ENCODE measurements around the gene CLRN3.

CLRN3 gene

DNA sequence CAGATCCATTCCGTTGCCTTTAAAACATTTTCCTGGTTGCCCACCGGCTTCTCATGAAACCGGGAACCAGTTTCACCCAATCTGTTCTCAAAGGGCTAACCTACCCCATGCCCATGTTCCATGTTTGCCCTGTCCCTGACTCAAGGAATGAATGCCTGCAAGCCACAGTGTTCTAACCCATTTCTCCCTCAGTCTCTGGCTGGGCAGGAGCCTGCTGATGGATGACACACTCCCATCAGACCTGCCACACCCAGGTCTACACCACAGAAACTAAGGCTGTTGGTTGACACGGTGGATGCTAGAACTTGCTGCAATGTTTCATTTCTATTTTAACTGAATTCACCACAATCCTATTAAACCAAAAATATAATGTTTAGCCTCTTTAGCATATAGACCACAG is 15.6 kb downstream of the CLRN3 start:
- TF ChIP-seq, protein P1, sequence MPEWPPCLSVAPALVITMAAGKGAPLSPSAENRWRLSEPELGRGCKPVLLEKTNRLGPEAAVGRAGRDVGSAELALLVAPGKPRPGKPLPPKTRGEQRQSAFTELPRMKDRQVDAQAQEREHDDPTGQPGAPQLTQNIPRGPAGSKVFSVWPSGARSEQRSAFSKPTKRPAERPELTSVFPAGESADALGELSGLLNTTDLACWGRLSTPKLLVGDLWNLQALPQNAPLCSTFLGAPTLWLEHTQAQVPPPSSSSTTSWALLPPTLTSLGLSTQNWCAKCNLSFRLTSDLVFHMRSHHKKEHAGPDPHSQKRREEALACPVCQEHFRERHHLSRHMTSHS (tag by site-specific recombination; IDR thresholded peaks at IDR 0.05): no peak
- TF ChIP-seq ZNF626 (tag by site-specific recombination; IDR thresholded peaks at IDR 0.05) (no peak), ZNF585B (tag by site-specific recombination; IDR thresholded peaks at IDR 0.05) (no peak), BCL11A (tag by site-specific recombination; IDR thresholded peaks at IDR 0.05; ENCODE audit: low read depth) (no peak), HOXD13 (CRISPR knock-in tag; IDR thresholded peaks at IDR 0.05; ENCODE audit: borderline replicate concordance) (no peak), ZNF112 (tag by site-specific recombination; IDR thresholded peaks at IDR 0.05) (no peak), KLF1 (tag by site-specific recombination; IDR thresholded peaks at IDR 0.05) (no peak), ZNF223 (tag by site-specific recombination; IDR thresholded peaks at IDR 0.05) (no peak), WT1 (tag by site-specific recombination; IDR thresholded peaks at IDR 0.05) (no peak)
- TF ChIP-seq, protein P2, sequence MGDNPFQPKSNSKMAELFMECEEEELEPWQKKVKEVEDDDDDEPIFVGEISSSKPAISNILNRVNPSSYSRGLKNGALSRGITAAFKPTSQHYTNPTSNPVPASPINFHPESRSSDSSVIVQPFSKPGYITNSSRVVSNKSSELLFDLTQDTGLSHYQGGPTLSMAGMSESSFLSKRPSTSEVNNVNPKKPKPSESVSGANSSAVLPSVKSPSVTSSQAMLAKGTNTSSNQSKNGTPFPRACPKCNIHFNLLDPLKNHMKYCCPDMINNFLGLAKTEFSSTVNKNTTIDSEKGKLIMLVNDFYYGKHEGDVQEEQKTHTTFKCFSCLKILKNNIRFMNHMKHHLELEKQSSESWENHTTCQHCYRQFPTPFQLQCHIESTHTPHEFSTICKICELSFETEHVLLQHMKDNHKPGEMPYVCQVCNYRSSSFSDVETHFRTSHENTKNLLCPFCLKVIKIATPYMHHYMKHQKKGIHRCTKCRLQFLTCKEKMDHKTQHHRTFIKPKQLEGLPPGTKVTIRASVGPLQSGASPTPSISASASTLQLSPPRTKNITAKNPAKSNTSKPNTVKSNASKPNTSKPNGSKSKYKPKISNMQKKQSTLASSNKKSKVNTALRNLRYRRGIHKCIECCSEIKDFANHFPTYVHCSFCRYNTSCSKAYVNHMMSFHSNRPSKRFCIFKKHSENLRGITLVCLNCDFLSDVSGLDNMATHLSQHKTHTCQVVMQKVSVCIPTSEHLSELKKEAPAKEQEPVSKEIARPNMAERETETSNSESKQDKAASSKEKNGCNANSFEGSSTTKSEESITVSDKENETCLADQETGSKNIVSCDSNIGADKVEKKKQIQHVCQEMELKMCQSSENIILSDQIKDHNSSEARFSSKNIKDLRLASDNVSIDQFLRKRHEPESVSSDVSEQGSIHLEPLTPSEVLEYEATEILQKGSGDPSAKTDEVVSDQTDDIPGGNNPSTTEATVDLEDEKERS (tag by site-specific recombination; IDR thresholded peaks at IDR 0.05): no peak
- TF ChIP-seq, protein P3, sequence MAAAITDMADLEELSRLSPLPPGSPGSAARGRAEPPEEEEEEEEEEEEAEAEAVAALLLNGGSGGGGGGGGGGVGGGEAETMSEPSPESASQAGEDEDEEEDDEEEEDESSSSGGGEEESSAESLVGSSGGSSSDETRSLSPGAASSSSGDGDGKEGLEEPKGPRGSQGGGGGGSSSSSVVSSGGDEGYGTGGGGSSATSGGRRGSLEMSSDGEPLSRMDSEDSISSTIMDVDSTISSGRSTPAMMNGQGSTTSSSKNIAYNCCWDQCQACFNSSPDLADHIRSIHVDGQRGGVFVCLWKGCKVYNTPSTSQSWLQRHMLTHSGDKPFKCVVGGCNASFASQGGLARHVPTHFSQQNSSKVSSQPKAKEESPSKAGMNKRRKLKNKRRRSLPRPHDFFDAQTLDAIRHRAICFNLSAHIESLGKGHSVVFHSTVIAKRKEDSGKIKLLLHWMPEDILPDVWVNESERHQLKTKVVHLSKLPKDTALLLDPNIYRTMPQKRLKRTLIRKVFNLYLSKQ (tag by site-specific recombination; IDR thresholded peaks at IDR 0.05; ENCODE audit: borderline replicate concordance): no peak
- TF ChIP-seq, protein P4, sequence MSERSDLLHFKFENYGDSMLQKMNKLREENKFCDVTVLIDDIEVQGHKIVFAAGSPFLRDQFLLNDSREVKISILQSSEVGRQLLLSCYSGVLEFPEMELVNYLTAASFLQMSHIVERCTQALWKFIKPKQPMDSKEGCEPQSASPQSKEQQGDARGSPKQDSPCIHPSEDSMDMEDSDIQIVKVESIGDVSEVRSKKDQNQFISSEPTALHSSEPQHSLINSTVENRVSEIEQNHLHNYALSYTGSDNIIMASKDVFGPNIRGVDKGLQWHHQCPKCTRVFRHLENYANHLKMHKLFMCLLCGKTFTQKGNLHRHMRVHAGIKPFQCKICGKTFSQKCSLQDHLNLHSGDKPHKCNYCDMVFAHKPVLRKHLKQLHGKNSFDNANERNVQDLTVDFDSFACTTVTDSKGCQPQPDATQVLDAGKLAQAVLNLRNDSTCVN (tag by site-specific recombination; optimal IDR thresholded peaks at IDR 0.05): no peak
- TF ChIP-seq, protein P5, sequence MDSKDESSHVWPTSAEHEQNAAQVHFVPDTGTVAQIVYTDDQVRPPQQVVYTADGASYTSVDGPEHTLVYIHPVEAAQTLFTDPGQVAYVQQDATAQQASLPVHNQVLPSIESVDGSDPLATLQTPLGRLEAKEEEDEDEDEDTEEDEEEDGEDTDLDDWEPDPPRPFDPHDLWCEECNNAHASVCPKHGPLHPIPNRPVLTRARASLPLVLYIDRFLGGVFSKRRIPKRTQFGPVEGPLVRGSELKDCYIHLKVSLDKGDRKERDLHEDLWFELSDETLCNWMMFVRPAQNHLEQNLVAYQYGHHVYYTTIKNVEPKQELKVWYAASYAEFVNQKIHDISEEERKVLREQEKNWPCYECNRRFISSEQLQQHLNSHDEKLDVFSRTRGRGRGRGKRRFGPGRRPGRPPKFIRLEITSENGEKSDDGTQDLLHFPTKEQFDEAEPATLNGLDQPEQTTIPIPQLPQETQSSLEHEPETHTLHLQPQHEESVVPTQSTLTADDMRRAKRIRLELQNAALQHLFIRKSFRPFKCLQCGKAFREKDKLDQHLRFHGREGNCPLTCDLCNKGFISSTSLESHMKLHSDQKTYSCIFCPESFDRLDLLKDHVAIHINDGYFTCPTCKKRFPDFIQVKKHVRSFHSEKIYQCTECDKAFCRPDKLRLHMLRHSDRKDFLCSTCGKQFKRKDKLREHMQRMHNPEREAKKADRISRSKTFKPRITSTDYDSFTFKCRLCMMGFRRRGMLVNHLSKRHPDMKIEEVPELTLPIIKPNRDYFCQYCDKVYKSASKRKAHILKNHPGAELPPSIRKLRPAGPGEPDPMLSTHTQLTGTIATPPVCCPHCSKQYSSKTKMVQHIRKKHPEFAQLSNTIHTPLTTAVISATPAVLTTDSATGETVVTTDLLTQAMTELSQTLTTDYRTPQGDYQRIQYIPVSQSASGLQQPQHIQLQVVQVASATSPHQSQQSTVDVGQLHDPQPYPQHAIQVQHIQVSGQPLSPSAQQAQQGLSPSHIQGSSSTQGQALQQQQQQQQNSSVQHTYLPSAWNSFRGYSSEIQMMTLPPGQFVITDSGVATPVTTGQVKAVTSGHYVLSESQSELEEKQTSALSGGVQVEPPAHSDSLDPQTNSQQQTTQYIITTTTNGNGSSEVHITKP (tag by site-specific recombination; IDR thresholded peaks at IDR 0.05): no peak
- Histone ChIP-seq H3K4me1 (ENCODE audit: control insufficient read depth, insufficient read depth, low read length) (no peaks in the 10 kb centered on the region), H3K4me3 (ENCODE audit: low read depth, low read length) (no peak overlapping the region), H3K27ac (ENCODE audit: extremely low read depth, low read depth, low read length) (no peak overlapping the region), H3K9me3 (ENCODE audit: control insufficient read depth, insufficient read depth, low read depth, low read length) (no peaks in the 10 kb centered on the region), H3K36me3 (ENCODE audit: control insufficient read depth in 2 of 2, insufficient read depth in 1 of 2, low read length in 2 of 2) (no peaks in the 10 kb centered on the region)
- POLR2A ChIA-PET: no interaction called here
- CTCF ChIA-PET: interaction anchor here (1.6 kb wide), 1 partner anchor 24 kb away, joined by 4 read pairs; no protein-coding TSS in a partner anchor

DNA sequence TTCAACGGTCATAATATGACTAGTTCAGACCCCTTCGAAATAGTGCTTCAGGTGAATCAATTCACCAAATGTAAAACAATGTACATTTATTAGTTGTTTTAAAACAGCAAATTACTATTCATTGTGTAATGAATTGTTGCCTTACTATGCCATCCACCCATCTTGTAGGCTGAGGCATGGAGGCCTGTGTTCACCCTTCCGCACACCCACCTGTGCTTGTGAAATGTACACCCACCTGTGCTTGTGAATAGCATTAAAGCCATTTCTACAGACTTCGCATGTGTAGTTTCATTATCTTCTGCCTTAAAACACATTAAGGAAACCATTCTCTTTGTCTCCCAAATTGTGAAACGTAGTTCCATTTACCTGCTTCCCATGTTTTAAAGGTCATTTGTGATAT is 16.8 kb downstream of the CLRN3 start:
- H3K4me3 ChIP-seq (ENCODE audit: low read depth, low read length): no peak overlapping the region
- H3K4me1 ChIP-seq (ENCODE audit: control insufficient read depth, insufficient read depth, low read length): no peaks in the 10 kb centered on the region
- CTCF ChIA-PET: interaction anchor here (0.7 to 1.6 kb wide), 2 partner anchors 23 to 392 kb away, joined by 3 to 4 read pairs; no protein-coding TSS in a partner anchor
- no peaks in the 10 kb centered on the region for H3K9me3 ChIP-seq (ENCODE audit: control insufficient read depth, insufficient read depth, low read depth, low read length)
- TF ChIP-seq HOXD13 (CRISPR knock-in tag; IDR thresholded peaks at IDR 0.05; ENCODE audit: borderline replicate concordance) (no peak), ZNF747 (tag by site-specific recombination; IDR thresholded peaks at IDR 0.05) (no peak), ZNF391 (tag by site-specific recombination; IDR thresholded peaks at IDR 0.05; ENCODE audit: borderline replicate concordance, low read depth) (no peak), SCRT1 (tag by site-specific recombination; IDR thresholded peaks at IDR 0.05; ENCODE audit: borderline replicate concordance) (no peak)
- TF ChIP-seq, protein P6, sequence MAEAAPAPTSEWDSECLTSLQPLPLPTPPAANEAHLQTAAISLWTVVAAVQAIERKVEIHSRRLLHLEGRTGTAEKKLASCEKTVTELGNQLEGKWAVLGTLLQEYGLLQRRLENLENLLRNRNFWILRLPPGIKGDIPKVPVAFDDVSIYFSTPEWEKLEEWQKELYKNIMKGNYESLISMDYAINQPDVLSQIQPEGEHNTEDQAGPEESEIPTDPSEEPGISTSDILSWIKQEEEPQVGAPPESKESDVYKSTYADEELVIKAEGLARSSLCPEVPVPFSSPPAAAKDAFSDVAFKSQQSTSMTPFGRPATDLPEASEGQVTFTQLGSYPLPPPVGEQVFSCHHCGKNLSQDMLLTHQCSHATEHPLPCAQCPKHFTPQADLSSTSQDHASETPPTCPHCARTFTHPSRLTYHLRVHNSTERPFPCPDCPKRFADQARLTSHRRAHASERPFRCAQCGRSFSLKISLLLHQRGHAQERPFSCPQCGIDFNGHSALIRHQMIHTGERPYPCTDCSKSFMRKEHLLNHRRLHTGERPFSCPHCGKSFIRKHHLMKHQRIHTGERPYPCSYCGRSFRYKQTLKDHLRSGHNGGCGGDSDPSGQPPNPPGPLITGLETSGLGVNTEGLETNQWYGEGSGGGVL (tag by site-specific recombination; IDR thresholded peaks at IDR 0.05): no peak
- TF ChIP-seq, protein P7, sequence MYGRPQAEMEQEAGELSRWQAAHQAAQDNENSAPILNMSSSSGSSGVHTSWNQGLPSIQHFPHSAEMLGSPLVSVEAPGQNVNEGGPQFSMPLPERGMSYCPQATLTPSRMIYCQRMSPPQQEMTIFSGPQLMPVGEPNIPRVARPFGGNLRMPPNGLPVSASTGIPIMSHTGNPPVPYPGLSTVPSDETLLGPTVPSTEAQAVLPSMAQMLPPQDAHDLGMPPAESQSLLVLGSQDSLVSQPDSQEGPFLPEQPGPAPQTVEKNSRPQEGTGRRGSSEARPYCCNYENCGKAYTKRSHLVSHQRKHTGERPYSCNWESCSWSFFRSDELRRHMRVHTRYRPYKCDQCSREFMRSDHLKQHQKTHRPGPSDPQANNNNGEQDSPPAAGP (tag by site-specific recombination; IDR thresholded peaks at IDR 0.05): no peak
- H3K36me3 ChIP-seq (ENCODE audit: control insufficient read depth in 2 of 2, insufficient read depth in 1 of 2, low read length in 2 of 2): no peaks in the 10 kb centered on the region
- POLR2A ChIA-PET: no interaction called here
- H3K27ac ChIP-seq (ENCODE audit: extremely low read depth, low read depth, low read length): no peak overlapping the region

Data from HEK293 (cell line).